HG03378 (cell line): ENCODE measurements around the gene FUCA2.
A peak's percentile ranks its signal among the peaks of the same experiment; 100 is the strongest.
"Not testable (repeated sequence)": the region's sequence is repeated elsewhere in the genome, so short reads cannot be mapped to it uniquely, and the experiment has no call there.

Source experiments
- ATAC-seq: cut with Tn5 transposase; IDR thresholded peaks from one replicate; pipeline ENCODE4 v1.9.1; 2021; ENCODE audit warnings: mild to moderate bottlenecking, moderate library complexity; ENCODE audit not compliant: unreplicated experiment

The FUCA2 gene

DNA sequence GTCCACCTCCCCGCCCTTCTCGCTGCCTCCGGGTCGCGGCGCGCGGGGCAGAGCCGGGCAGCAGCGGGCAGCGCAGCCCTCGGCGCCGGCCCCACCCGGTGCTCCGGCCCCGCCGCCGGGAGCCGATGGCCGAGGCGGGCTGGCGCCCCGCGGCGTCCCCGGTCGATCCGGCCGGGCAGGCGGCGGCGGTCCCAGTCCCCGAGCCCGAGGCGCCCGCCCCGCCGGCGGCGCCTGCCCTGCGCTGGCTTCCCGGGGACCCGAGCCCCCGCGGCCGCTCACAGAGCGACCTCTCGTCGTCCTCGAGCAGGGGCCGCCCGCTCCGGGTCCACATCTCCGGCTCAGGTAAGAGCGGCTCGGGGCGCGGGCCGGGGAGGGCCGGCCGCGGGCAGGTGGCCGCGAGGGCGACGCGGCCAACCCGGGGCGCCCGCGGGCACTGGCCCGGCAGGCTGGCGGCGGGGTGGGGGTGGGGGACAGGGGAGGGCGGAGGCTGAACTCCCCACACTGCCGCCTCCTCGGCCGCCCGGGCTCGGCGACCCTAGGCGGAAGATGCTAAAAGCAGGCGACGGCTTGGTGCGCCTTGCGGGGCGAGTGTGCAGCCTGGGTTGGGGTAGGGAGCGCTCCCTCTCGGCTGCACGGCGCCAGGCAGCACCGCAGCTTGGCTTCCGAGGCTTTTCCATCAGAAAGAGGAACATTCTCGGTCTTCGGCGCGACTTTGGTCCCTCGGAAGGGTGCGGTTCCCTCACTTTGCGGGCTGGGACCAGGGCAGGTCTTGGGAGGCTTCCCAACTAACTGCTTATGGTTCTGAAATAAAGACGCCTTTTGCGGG lies 25.6 kb upstream of the FUCA2 start:
- peak; percentile 45 for ATAC-seq

DNA sequence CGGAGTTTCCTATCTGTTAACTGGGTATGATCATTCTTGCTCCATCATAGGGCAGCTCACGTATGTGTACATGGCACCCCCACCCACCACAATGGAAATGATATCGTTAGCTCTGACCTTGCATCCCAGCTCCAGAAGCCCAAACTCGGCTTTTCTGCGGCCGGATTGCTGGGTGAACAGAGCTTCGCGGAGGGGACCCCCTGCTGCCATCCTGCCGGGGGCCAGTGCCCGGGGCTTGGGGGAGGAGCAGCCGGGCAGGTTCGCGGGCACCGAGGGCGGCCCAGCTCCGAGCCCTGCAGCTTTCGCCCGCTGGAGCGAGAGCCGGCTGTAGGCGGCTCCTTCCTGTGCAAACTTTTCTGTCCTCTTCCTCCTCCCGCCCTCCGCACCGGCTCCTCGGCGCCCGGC lies 24.9 kb upstream of the FUCA2 start:
- peak; percentile 68 for ATAC-seq

DNA sequence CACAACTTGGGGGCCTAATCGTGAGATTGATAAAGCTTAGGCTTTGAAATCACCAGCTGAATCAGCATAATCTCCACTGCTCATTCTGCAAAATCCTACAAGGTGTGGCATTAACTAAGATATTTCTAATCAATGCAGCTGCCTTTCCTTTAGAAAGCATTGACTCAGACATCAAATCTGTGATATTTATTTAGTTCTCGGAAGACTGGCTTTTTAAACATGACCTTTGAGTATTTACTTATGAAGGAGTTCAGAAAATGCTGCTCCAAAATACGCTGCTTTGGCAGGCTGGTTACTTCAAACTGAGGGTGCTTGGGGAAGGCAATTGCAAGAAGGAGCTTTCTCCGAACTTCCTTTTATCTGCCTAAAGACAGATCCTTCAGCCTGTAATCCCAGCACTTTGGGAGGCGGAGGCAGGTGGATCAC lies 23.7 kb upstream of the FUCA2 start:
- ATAC-seq: no peak

GRCh38 chr6:143531720-143532499 lies 20.4 kb upstream of the FUCA2 start:
- ATAC-seq: no peak

DNA sequence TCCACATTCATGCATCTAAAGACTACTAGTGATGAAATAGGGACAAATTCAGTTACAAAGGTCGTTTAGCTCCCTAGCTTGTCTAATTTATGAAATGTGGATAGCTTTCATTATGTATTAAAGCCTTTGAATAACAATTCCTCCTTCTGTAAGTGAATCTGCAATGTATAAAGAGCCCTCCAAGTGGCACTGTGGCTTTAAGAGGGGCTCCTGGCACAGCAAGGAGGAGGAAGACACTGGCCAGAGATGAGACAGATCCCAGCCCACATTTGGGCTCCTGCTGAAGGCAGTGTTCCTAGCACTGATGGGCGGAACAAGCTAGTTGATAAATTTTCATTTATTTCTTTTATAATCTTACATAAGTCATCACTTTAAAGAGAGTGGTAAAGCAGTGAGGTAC lies 17.6 kb upstream of the FUCA2 start:
- no peak for ATAC-seq

GRCh38 chr6:143528164-143528811 lies 16.8 kb upstream of the FUCA2 start:
- peak; percentile 87 for ATAC-seq

GRCh38 chr6:143527677-143528076 lies 16.2 kb upstream of the FUCA2 start:
- no peak for ATAC-seq

DNA sequence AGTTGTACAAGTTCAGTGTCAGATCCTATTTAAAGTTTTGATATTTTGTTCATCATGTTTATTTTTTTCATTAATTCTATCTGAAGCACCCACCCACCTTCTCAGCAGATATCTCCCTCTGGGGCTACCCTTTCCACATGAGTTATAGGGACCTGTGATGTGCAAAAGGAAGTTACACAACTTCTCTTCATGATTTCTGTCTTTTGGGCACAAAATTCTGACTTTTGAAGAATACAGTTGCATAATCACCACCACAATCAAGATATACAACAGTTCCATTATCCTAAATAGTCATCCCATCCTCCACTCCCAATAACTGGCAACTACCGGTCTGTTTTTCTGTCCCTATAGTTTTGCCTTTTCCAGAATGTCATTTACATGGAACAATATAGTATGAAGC lies 13.8 kb upstream of the FUCA2 start:
- ATAC-seq: no peak

GRCh38 chr6:143522039-143522600 lies 10.6 kb upstream of the FUCA2 start:
- no peak for ATAC-seq

GRCh38 chr6:143517447-143517773 lies 5.9 kb upstream of the FUCA2 start:
- no peak for ATAC-seq

GRCh38 chr6:143516690-143517446 lies 5.3 kb upstream of the FUCA2 start:
- no peak for ATAC-seq

GRCh38 chr6:143515766-143516355 lies 4.3 kb upstream of the FUCA2 start:
- no peak for ATAC-seq

DNA sequence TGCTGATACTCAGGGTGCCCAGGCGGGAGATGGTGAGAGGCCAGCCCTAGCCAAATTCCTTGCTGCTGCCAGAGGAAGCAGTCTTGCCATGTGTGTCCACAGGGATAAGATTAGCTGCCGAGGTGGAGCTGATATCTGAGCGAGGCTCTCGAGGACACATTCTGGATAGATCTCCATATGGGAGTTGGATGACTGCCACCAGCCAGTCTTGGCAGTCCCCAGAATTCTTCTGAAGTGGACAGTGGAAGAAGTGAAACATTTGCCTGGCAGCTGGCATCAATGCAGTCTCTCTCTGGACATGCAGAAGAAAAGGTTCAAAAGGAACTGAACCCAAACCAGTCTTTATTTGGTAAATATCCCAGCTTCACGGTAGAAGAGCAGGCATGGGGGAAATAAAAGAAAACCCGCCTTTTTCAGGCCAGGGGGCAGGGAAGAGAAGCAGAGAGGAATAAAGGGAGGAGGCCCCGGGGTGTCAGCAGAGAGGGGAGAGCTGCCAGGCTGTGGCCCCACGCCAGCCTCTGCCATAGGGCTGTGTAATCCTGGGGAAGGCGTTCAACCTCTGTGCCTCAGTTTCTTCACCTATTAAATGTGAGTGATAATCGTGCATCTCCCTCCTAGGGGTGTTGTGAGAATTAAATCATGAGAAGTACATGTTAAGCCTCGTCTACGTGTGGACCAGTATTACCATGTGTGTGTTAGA lies 3.7 kb upstream of the FUCA2 start:
- no peak for ATAC-seq

DNA sequence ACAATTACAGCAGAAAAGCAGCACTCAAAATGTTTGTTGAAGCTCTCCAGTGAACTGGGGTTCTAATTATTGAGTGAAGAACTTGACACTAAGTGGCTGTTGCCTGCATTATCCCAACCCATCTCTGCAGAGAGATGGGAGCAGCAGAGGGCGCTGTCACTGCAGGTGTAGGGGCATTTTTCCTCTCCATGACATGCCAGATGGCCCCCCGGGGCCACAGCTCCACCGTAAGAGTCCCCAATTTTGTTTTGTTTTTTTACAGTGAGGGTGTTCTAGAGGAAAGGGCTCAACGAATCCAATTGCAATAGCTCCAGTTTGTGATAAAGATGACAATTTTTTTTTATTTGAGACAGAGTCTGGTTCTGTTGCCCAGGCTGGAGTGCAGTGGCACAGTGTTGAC lies 1.9 kb upstream of the FUCA2 start:
- ATAC-seq: no peak

- not testable (repeated sequence) for ATAC-seq
Measured at GRCh38 chr6:143510326-143510725, 1.2 kb downstream of the FUCA2 start.

- no peak for ATAC-seq
Measured at GRCh38 chr6:143507358-143508145, 4.0 kb downstream of the FUCA2 start.

GRCh38 chr6:143506620-143507019 lies 4.9 kb downstream of the FUCA2 start:
- ATAC-seq: no peak

DNA sequence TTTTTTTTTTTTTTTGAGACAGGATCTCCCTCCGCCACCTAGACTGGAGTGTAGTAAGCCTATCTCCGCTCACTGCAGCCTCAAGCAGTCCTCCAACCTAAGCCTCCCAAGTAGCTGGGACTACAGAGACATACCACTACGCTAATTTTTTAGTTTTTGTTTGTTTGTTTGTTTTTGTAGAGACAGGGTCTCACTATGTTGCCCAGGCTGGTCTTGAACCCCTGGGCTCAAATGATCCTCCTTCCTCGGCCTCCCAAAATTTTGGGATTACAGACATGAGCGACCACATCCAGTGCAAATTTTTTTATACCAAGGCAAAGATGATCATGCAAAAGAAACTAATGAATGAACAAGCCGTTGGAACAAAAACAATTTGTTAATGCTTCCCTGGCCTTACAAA lies 5.3 kb downstream of the FUCA2 start:
- no peak for ATAC-seq

DNA sequence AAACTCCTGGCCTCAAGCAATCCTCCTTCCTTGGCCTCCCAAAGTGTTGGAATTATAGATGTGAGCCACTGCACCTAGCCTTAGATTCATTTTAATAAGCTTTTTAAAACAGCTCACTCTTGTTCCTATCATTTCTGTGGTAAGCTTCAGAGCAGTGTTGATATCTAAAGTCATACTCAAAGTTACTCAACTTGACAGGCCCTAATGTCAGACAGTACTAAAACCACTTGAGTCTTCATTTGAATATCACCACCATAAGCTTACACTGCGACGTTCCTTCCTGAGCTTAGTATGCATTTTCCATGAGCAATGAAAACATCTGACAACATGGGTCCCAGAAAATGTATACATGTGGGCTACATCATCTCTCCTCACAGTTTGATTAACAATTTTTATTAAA lies 6.0 kb downstream of the FUCA2 start:
- ATAC-seq: peak; percentile 41
